Suprapubic skin (tissue), 4 donors: ENCODE results near the gene RSBN1L. TPM values are rescaled to one million over a fixed set of nuclear protein-coding genes. Genes with fewer than 3 reads are reported as not detected.

Experiments
- DNase-seq, 2 donors: peaks; one replicate each; pipeline ENCODE4 v3.0.0-alpha.2; 2019; ENCODE audit warnings: low spot score in 2 of 2
- H3K27ac ChIP-seq: fragments of 200-600 bp; sonication (generic); one replicate; pipeline ENCODE4 v1.5.1; 2019
- H3K27me3 ChIP-seq: fragments of 200-600 bp; sonication (generic); one replicate; pipeline ENCODE4 v1.5.1; 2019
- H3K36me3 ChIP-seq: fragments of 200-600 bp; sonication (generic); one replicate; pipeline ENCODE4 v1.5.1; 2019
- H3K4me1 ChIP-seq: fragments of 200-600 bp; sonication (generic); one replicate; pipeline ENCODE4 v1.5.1; 2019
- H3K4me3 ChIP-seq: fragments of 200-600 bp; sonication (generic); one replicate; pipeline ENCODE4 v1.5.1; 2019; ENCODE audit warnings: mild to moderate bottlenecking
- H3K9me3 ChIP-seq: fragments of 200-600 bp; sonication (generic); one replicate; pipeline ENCODE4 v1.5.1; 2019
- CTCF ChIP-seq, 2 donors: fragments of 200-600 bp in 1 of 2; fragments of 450-650 bp in 1 of 2; sonication (generic) in 1 of 2; IDR thresholded peaks; one replicate each; pipeline ENCODE4 v1.5.1; 2016 to 2019; ENCODE audit warnings: antibody characterized with exemption in 2 of 2, mild to moderate bottlenecking in 1 of 2, moderate library complexity in 1 of 2
- EP300 ChIP-seq: sonication (generic); formaldehyde crosslinking; IDR thresholded peaks from one replicate; pipeline ENCODE4 v1.6.1; 2017; ENCODE audit warnings: antibody characterized with exemption
- POLR2A ChIP-seq, 2 donors: fragments of 450-650 bp; IDR thresholded peaks; one replicate each; pipeline ENCODE4 v1.6.1; 2017; ENCODE audit warnings: antibody characterized with exemption in 2 of 2, mild to moderate bottlenecking in 2 of 2, moderate library complexity in 2 of 2
- POLR2AphosphoS5 ChIP-seq, 3 donors: sonication (generic); formaldehyde crosslinking; IDR thresholded peaks; one replicate each; pipeline ENCODE4 v1.6.1; 2017; ENCODE audit warnings: antibody characterized with exemption in 3 of 3
- WGBS: methylation state at CpG from one replicate; pipeline ENCODE4 v1.1.5; 2018; 5-methylcytosine and 5-hydroxymethylcytosine counted together
- total RNA-seq, 4 donors: library from RNA; depleted of rRNA; stranded (reverse); fragments of >200 nt; gene quantifications; one replicate each; pipeline ENCODE4 v1.1.0, GENCODE V29; 2016

The RSBN1L gene
- total RNA-seq, 4 donors from 2014 or later, result 17.1 to 19.7 (median 18.3) TPM

- no peaks in the 10 kb centered on the region for H3K36me3 ChIP-seq
- H3K4me1 ChIP-seq, result peaks cover 13% of the 10 kb centered on the region
- TF ChIP-seq POLR2A (IDR thresholded peaks at IDR 0.05) (no peak), EP300 (no peak), POLR2AphosphoS5 (IDR thresholded peaks at IDR 0.05) (no peak), CTCF (IDR thresholded peaks at IDR 0.05) (no peak)
- H3K27me3 ChIP-seq, result no peaks in the 10 kb centered on the region
- H3K27ac ChIP-seq, result no peak overlapping the region
- H3K9me3 ChIP-seq, result no peaks in the 10 kb centered on the region
- WGBS, result 91% methylated on average over 10 of the region's 10 CpGs
- H3K4me3 ChIP-seq, result no peak overlapping the region
- DNase-seq, result no peak
Observed at GRCh38 chr7:77760809-77761453, 64.7 kb downstream of the RSBN1L start.

- TF ChIP-seq POLR2A (IDR thresholded peaks at IDR 0.05), result no peak
- no peak for TF ChIP-seq EP300
- no peak for TF ChIP-seq POLR2AphosphoS5 (IDR thresholded peaks at IDR 0.05)
- TF ChIP-seq CTCF (IDR thresholded peaks at IDR 0.05), result no peak
- H3K9me3 ChIP-seq, result no peaks in the 10 kb centered on the region
- no peaks in the 10 kb centered on the region for H3K27me3 ChIP-seq
- H3K27ac ChIP-seq, result no peak overlapping the region
- no peak for DNase-seq
- no peak overlapping the region for H3K4me3 ChIP-seq
- H3K36me3 ChIP-seq, result peaks cover 14% of the 10 kb centered on the region
- H3K4me1 ChIP-seq, result no peaks in the 10 kb centered on the region
- 77% methylated on average over 3 of the region's 3 CpGs for WGBS
Observed at GRCh38 chr7:77765481-77765880, 69.2 kb downstream of the RSBN1L start.

- no peak overlapping the region for H3K27ac ChIP-seq
- WGBS, result 89% methylated on average over 4 of the region's 4 CpGs
- no peaks in the 10 kb centered on the region for H3K9me3 ChIP-seq
- H3K36me3 ChIP-seq, result peaks cover 19% of the 10 kb centered on the region
- H3K4me1 ChIP-seq, result no peaks in the 10 kb centered on the region
- no peak overlapping the region for H3K4me3 ChIP-seq
- H3K27me3 ChIP-seq, result no peaks in the 10 kb centered on the region
- no peak for TF ChIP-seq EP300
- no peak for TF ChIP-seq POLR2AphosphoS5 (IDR thresholded peaks at IDR 0.05)
- TF ChIP-seq POLR2A (IDR thresholded peaks at IDR 0.05), result no peak
- no peak for TF ChIP-seq CTCF (IDR thresholded peaks at IDR 0.05)
- no peak for DNase-seq
Observed at GRCh38 chr7:77765906-77766800, 69.9 kb downstream of the RSBN1L start.

GRCh38 chr7:77766801-77767605, 70.7 kb downstream of the RSBN1L start:
- Histone ChIP-seq H3K4me1 (no peaks in the 10 kb centered on the region), H3K9me3 (no peaks in the 10 kb centered on the region), H3K27me3 (no peaks in the 10 kb centered on the region), H3K4me3 (no peak overlapping the region), H3K27ac (no peak overlapping the region), H3K36me3 (peaks cover 19% of the 10 kb centered on the region)
- TF ChIP-seq POLR2A (IDR thresholded peaks at IDR 0.05) (no peak), CTCF (IDR thresholded peaks at IDR 0.05) (no peak), EP300 (no peak), POLR2AphosphoS5 (IDR thresholded peaks at IDR 0.05) (no peak)
- DNase-seq, result no peak
- WGBS, result 92% methylated on average over 6 of the region's 6 CpGs
